Stimulated activated naive CD4-positive, alpha-beta T cell treated with Interleukin-2 at 50 U/mL for 16 hours (primary cell): ENCODE measurements around the gene CYSRT1.

Source experiments
- DNase-seq: peaks from one replicate; lab custom pipeline; 2025; lab: John Stamatoyannopoulos, UW

Gene CYSRT1

DNA sequence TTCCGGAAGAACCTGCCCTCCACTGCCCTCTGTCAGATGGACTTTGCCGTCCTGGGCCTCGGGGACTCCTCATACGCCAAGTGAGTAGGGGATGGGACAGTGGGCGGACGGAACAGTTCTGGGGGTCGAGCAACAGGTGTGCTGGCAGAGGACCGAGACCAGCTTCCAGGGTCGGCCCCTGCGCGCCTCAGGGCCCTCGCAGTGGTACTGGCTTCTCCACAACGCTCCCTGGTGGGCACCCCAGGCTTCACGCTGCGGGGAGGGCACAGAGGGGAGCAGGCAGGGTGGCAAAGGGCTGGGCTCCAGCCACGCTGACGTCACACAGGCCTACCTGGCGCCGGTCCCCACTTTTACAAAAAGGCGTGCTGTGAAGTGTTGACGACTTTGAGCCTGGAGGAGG lies 12.5 kb upstream of the CYSRT1 start:
- no peak for DNase-seq

GRCh38 chr9:137213160-137214060 lies 11.6 kb upstream of the CYSRT1 start:
- DNase-seq, result no peak

DNA sequence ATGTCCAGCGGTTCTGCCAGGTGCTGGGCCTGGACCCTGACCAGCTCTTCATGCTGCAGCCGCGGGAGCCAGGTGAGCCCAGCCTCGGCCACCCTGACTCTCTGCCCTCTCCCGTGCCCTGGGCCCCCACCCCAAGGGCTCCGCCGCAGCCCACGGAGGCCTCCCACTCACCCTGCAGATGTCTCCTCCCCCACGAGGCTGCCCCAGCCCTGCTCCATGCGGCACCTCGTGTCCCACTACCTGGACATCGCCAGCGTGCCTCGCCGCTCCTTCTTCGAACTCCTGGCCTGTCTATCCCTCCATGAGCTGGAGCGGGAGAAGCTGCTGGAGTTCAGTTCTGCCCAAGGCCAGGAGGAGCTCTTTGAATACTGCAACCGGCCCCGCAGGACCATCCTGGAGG lies 10.4 kb upstream of the CYSRT1 start:
- DNase-seq, result no peak

GRCh38 chr9:137215196-137215986 lies 9.6 kb upstream of the CYSRT1 start:
- no peak for DNase-seq

DNA sequence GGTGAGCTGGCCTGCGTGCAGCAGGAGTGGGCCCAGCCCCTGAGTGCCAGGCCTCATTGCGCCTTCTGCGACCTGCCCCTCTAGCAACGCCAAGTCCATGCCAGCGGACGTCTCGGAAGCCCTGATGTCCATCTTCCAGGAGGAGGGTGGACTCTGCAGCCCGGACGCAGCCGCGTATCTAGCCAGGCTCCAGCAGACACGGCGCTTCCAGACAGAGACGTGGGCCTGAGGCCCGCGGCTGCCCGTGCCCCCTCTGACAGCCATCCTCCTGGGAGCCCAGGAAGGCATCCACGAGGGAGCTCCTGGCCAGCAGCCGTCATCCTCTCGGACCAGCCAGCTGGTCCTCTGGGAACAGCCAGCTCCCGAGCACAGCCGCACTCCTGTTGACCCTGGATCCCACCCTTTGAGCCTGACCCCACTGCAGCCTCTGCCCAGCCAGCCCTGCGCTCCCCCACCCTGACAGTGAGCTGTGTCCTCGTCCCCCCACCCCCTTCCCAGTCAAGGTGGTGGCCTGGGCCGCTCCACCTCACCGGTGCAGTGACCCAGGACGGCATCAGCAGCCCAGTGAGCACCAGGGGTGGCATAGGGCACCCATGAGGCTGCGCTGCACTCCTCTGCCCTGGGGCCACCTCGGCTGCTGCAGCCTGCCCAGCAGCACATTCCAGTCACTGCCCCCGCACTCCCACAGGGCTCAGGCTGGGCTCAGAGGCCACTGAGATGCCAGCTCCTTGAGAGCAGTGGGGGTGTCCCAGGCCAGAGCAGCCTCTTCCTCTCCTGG lies 8.6 kb upstream of the CYSRT1 start:
- DNase-seq, result no peak

GRCh38 chr9:137217276-137218211 lies 7.4 kb upstream of the CYSRT1 start:
- DNase-seq, result no peak

GRCh38 chr9:137218212-137218753 lies 6.7 kb upstream of the CYSRT1 start:
- no peak for DNase-seq

DNA sequence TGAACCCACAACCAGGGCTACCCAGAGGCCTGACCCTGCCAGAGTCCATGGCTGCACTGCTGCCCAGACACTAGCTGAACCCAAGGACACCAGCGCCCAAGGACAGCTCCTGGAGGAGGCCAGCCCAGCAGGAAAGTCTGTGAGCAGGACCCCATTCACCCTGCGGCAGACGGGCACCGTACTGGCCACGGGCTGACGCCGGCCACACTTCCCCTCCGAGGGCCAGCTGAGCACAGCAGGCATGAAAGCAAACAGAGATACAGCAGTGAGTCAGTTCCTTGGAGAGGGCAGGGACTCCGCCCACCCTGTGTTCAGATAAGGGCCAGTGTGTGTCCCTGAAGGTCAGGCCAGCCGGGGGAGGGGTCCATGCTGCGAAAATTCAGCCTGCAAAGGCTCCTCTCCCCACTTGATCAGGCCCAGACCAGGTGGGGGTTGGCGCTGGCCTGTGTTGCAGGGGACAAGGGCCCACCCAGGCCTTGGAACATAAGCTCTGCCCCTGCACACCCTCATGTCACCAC lies 6.2 kb upstream of the CYSRT1 start:
- DNase-seq, result no peak

DNA sequence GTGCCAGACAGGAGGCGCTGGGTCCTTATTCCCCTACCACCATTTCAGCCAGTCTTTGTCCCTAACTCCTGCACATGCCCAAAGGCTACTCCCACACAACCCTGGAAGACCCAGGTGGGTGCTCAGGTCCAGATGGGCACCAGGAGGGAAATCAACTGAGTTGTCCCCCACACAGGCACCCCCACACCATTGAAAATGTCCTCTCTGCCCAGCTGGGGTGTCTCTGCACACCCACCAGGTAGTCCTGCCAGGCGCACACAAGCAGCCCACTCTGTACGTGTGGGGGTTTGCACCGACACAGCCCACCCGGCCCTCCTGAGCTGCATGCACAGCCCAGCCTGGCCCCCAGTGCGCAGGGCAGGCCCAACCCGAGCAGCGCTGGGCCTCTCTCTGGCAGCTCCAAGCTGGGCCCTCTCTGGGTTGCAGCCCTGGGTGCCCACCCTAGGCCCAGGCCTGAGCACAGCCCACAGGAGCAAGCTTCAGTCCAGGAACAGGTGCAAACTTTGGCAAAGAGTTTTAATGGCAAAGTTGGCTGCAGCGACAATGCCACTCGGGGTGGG lies 5.1 kb upstream of the CYSRT1 start:
- no peak for DNase-seq

DNA sequence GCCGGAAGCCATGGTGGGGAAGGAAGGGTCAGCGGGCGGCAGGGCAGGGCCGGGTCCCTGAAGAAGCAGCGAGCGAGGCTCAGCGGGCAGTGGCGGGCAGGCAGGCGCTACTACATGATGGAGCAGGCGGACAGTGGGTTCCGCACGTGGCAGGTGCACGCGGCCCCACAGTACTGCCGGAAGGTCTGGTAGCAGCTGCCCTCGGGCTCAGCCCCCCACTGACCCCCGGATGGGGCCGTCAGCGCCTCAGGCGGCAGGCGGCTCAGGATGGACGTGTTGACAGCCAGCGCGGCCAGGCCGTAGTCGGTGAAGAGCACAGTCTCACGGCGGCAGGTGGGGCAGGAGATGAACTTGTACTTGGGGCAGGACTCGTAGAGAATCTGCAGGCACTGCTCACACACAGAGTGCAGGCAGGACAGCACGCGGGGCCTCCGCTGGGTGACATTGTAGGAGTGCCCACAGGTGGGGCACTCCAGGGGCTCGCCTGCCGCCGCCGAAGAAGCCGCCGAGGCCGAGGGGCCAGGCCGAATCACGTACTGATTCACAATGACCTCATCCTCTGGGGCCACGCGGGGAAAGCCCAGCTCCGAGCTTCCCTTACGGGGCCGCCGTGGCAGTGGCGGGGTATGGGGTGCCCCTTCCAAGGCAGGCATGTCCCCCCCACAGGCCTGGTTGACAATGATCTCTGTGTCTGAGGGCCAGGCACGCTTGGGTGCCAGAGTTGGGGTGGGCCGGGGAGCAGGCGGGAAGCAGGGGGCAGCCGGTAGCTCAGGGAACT lies 4.5 kb upstream of the CYSRT1 start:
- no peak for DNase-seq

DNA sequence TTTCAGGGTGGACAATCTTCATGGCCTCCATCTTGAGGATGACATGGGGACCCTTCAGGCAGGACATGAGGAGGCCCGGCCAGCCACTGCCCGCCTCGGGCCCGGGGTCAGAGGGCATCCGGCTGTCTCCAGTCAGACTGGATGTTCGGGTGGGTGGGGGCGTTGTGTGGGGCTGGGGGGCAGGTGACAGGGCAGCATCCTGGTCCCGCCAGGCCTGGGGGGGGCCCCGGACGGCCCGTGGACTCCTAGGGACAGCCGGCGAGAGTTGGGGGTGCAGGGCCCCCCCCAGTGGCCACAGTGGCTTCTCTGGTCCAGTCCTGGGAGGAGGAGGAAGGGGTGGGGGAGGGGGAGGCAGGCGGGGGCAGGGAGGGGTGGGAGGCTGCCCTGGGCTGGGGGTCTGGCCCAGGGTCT lies 3.9 kb upstream of the CYSRT1 start:
- no peak for DNase-seq

DNA sequence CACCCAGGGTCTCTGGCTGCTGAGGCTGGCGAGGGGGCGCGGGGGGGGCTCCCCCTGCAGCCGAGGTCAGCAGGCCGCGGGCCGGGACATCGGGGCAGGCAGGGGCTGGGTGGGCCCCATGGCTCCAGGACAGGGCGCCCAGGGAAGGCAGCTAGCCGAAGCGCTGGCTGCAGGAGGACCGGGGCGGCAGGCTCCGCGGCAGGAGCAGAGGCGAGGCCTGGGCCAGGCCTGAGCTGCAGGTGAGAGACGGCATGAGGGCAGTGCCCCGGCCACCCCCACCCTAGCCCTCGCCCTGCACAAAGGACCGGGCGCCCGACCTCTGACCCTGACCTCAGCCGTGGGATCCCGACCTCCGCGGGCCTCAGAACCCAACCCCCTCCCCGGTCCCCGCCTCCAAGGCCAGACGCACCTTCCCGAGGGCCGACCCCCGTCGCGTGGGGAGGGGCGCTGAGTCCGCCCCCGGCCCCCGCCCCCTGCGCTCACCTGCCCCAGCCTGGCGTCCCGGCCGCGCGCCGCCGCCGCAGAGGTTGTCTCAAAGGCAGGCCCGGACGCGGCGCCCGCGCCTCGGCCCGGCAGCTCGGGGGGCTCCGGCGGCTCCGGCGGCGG lies 3.4 kb upstream of the CYSRT1 start:
- DNase-seq, result no peak

DNA sequence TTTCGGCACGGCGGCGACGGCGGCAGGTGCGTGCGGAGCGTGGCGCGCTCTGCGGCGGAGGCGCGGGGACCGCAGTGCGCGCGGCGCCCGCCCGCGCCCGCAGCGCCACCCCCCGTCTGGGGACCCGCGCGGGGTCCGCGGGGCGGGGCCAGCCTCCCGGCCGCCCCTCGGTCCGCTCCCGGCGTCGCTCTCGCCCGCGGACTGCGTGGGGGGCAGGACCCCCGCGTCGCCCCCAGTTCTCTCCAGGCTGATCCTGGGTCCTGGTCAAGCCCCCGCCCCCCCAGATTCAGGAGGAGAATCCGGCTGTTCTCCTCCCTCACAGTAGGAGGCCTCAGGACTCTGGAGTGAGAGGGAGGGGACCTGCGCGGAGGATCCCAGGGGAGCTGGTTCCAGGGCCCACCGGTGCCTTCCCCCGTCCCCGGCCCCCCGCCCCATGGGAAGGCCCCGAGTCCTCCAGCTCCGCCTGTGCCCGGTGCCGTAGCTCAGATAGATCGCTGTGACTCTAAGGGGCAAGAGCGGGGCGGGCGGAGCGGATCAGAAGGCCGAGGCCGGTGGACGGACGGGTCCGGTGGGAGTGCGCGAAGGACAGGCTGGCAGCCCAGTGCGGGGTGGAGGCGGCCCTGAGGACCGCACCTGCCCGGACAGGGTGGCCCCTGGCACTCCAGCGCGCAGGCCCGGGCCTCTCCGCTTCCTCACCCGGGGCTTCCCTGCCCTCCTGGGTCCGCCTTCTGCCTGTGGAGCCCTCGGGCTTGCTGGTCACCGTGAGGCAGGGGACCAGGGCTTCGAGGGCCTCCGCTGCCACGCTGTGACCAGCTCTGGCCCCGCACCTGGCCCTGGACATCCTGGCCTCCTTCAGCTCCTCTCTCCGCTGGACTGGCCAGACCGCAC lies 2.5 kb upstream of the CYSRT1 start, which contains the start of gene RNF208:
Gene RNF208 (minus strand): TSS at position 51 of the 888 bp plus-strand sequence. CDS start 1,028 bp downstream, outside the sequence.
- no peak for DNase-seq

GRCh38 chr9:137223078-137223970 lies 1.6 kb upstream of the CYSRT1 start:
- DNase-seq, result peak; percentile 98

GRCh38 chr9:137225699-137226331 lies 841 bp downstream of the CYSRT1 start:
- DNase-seq, result no peak

- DNase-seq, result no peak
Observed at GRCh38 chr9:137226338-137227053, 1.5 kb downstream of the CYSRT1 start.
